COLO668 (cell line): ENCODE results near the gene IER2.
"Not testable (repeated sequence)": the region's sequence is repeated elsewhere in the genome, so short reads cannot be mapped to it uniquely, and the experiment has no call there.

ENCODE experiments used
- DNase-seq: peaks from one replicate; lab custom pipeline; 2025; ENCODE audit not compliant: unreplicated experiment; lab: John Stamatoyannopoulos, UW

IER2 gene

DNA sequence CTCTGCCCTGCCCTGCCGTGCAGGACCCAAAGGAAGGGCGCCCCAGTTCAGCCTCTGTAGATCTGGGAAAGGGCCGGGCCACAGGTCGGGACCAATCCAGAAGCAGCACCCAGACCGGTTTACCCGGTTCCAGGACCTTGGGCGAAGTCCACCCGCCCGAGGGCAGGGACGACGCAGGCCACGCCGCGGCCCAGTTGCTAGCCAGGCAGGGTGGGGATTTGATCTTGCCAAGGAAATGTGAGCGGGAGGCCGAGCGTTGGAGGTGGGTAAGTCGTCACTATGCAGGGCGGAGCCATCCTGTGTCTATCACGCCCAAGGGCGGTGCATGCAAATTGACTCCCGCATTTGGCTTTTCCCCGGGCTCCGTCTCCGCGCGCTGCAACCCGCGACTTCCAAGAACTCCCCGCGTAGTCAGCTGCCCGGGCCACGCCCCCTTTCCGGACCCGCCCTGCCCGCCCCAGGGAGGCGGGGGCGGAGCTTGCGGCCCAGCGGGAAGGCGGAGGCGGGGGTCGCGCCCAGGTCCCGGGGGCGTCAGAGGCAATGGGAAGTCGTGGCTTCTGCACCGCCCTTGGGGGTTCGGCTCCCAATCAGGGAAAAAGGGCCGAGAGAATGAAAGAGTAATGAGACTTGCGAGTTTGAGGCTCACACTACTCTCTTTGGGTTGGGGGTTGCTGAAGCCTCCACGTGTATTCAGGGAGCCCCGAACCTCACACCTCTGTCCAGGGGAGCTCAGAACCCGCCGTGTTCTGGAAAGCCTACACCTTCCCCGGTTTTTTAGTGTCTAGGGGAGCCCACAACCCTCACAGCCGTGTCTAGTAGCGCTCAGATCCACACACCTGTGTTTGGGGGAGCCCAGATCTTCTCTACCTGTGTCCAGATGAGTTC lies 12.8 kb downstream of the IER2 start:
- DNase-seq, result peak; percentile 96

DNA sequence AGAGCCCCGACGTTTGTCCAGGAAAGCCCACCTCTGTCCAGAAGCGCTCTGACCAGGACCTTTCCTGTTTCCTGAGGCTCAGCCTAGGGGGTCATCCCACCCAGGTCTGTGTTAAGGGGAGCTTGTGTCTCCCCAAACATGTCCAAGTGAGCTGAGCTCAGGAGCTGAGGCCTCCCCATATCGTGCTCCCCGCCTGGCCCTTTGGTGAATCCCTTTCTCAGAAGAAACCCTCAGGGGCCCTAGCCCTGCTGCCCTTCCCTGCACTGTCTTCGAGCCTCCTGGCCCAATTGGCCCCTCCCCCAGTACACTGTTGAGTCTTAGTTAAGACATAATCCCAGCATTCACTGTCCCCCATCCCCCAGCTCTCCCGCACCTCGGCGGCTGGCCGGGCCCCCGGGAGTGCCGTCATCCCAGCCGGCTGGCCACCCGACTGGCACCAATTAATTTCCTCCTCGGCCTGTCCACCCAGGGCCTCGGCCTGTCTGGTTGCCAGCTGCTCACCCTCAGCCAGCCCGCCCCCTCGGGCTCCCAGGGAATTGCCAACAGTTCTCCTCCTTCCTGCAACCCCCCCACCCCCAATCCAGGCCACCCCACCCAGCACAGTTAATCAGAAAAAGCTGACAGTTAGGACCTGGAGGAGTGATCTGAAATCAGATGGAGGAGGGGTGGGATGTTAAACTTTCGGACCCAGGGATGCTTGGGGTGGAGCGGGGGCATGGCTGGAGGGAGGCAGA lies 13.6 kb downstream of the IER2 start:
- peak; percentile 75 for DNase-seq

GRCh38 chr19:13164343-13165161 lies 14.3 kb downstream of the IER2 start:
- DNase-seq, result peak; percentile 65

DNA sequence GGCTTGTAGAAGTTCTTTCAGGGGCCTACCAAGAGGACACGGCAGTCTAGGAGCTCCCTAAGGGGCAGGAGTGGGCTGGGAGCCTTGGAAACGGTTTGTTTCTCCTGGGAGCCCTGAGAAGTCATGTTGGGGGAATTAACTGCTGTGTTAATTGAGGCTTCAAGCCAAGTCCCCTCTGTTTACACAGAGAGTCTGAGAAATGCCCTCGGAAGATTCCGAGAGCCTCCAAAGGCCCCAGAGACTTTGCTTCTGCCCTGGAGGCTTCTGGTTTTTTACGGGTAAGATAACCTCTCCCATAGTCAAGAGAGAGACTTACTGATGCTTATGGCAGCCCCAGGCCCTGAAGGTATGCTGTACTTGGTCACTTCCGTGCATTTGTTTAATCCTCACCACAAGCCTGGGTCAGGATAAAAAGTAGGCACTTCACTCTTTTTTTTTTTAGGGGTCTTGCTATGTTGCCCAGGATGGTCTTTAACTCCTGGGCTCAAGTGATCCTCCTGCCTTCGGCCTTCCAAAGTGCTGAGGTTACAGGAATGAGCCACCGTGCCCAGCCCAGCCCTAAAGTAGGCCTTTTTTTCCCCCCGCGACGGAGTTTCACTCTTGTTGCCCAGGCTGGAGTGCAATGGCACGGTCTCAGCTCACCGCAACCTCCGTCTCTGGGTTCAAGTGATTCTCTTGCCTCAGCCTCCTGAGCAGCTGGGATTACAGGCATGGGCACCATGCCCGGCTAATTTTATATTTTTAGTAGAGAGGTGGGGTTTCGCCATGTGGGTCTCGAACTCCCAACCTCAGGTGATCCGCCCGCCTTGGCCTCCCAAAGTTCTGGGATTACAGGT lies 15.2 kb downstream of the IER2 start:
- no peak for DNase-seq

DNA sequence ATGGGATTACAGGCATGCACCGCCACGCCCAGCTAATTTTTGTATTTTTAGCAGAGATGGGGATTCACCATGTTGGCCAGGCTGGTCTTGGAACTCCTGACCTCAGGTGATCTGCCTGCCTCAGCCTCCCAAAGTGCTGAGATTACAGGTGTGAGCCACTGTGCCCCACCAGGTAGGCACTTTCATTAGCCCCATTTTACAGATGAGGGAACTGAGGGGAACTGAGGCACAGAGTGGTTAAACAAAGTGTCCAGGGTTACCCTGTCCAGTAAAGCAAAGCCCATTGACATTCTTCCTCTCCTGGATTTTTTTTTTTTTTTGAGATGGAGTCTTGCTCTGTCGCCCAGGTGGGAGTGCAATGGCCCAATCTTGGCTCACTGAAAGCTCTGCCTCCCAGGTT lies 15.9 kb downstream of the IER2 start:
- not testable (repeated sequence) for DNase-seq

GRCh38 chr19:13169769-13170168 lies 19.6 kb downstream of the IER2 start:
- no peak for DNase-seq

GRCh38 chr19:13171146-13171545 lies 20.9 kb downstream of the IER2 start:
- no peak for DNase-seq

DNA sequence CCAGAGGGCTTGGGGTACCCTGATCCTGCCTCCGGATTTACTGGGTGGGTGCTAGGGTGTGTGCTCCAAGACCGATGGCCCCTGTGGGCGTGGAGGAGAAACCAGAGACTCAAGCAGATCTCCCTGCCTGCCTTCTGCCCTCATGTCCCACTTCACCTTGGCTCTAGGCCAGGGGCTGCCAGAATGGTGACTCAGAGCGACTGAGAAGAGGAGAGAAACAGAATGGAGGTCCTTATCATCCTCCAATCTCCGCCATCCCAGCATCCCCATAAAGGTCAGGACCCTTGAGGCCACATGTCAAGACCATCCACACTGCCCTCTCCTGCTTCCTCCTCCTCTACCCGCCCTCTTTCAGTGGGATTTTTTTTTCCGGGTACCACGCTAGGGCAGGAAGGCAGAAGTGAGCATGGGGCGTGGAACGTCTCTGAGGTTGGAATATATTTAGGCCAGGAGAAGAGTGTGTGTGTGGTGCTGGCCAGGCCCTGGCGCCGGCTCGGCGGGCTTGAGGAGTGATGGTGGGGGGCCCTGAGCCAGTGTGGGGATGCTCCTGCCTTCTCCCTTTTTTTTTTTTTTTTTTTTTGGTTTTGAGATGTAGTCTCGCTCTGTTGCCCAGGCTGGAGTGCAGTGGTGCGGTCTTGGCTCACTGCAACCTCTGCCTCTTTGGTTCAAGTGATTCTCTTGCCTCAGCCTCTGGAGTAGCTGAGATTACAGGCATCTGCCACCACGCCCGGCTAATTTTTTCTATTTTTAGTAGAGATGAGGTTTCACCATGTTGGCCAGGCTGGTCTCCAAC lies 22.3 kb downstream of the IER2 start:
- DNase-seq, result peak; percentile 67

DNA sequence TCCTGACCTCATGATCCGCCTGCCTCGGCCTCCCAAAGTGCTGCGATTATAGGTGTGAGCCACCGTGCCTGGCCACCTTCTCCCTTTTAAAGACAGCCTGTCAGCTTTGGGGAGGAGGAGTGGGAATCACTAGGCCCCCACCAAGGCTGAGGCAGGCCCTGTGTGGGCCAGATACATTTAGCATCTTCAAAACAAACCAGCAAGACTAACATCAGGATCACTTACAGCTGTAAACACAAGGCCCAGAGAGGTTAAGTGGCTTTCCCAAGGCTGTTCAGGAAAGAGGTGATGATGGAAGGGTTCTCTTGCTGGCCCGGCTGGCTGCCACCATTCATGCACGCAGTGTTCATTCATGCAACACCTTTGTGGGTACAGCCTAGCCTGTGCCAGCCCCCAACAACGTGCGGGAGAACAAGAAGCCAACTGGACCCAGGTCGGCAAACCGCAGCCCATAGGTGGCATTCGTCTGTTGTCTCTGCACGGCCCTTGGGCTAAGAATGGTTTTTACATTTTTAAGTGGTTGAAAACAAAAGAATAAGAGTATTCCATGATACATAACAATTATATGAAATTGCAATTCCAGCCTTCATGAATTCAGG lies 23.0 kb downstream of the IER2 start:
- no peak for DNase-seq

- DNase-seq, result no peak
Observed at GRCh38 chr19:13176345-13176744, 26.1 kb downstream of the IER2 start.

DNA sequence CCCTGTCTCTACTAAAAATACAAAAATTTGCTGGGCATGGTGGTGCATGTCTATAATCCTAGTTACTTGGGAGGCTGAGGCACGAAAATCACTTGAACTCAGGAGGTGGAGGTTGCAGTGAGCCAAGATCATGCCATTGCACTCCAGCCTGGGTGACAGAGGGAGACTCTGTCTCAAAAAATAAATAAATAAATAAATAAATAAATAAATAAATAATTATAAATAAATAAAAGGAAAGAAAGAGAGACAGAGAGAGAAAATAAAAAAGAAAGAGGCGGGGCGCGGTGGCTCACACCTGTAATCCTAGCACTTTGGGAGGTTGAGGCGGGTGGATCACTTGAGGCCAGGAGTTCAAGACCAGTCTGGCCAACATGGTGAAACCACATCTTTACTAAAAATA lies 27.4 kb downstream of the IER2 start:
- not testable (repeated sequence) for DNase-seq

DNA sequence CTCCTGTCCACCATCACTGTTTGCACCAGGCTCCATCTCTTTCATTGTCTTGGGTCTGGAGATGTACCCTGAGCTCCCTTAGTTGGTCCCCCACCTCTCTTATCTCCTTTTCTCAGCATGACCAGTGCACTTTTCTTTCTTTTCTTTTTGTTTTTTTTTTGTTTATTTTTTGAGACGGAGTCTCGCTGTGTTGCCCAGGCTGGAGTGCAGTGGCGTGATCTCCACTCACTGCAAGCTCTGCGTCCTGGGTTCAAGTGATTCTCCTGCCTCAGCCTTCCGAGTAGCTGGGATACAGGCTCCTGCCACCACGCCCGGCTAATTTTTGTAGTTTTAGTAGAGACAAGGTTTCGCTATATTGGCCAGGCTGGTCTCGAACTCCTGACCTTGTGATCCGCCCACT lies 28.1 kb downstream of the IER2 start:
- not testable (repeated sequence) for DNase-seq

DNA sequence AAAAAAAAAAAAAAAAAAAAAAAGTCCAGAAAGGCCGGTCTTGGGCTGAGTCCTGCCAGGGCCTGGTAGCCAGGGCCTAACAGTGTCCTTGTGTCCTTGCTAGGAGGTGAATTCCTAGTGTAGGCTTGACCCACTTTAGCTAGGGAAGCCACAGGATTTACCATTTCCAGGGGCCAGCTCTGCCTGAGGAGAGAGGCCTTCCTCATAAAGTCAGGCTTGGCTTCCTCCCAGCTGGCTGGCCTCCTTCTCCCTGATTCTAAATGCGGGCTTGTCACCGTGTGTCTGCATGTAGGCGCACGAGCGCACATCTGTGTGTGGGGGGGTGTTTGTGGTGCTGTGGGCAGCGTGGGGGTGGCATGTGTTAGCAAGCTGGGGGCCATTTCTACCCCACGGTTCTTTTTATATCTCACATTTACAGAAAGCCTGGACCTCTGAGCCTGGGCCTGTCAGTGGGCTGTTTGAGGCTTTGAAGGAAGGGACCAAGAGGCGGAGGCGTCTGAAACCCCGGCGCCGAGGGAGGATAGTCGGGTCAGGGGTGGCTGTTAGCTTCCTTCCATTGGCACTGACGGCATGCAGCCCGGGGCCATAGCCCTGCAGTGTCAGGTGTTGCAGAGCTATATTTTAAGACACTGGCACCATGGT lies 31.7 kb downstream of the IER2 start:
- no peak for DNase-seq

GRCh38 chr19:13184926-13185325 lies 34.7 kb downstream of the IER2 start:
- not testable (repeated sequence) for DNase-seq

GRCh38 chr19:13185763-13186657 lies 35.8 kb downstream of the IER2 start:
- DNase-seq, result not testable (repeated sequence)

- DNase-seq, result not testable (repeated sequence)
Observed at GRCh38 chr19:13186688-13187087, 36.5 kb downstream of the IER2 start.

GRCh38 chr19:13187419-13187818 lies 37.2 kb downstream of the IER2 start:
- DNase-seq, result no peak

- DNase-seq, result no peak
Observed at GRCh38 chr19:13189600-13189999, 39.4 kb downstream of the IER2 start.
